Measurements from ENCODE around the gene FRMD5.

- TF ChIP-seq, protein P1, sequence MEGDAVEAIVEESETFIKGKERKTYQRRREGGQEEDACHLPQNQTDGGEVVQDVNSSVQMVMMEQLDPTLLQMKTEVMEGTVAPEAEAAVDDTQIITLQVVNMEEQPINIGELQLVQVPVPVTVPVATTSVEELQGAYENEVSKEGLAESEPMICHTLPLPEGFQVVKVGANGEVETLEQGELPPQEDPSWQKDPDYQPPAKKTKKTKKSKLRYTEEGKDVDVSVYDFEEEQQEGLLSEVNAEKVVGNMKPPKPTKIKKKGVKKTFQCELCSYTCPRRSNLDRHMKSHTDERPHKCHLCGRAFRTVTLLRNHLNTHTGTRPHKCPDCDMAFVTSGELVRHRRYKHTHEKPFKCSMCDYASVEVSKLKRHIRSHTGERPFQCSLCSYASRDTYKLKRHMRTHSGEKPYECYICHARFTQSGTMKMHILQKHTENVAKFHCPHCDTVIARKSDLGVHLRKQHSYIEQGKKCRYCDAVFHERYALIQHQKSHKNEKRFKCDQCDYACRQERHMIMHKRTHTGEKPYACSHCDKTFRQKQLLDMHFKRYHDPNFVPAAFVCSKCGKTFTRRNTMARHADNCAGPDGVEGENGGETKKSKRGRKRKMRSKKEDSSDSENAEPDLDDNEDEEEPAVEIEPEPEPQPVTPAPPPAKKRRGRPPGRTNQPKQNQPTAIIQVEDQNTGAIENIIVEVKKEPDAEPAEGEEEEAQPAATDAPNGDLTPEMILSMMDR (conservative IDR thresholded peaks at IDR 0.05 in 1 of 2, IDR thresholded peaks at IDR 0.05 in 1 of 2; ENCODE audit: low read depth in 1 of 2, low read length in 2 of 2): no peak
- TF ChIP-seq EZH2 (IDR thresholded peaks at IDR 0.05; ENCODE audit: low read length, missing control alignments): no peak
These were observed 185.0 kb downstream of the FRMD5 start for GRCh38 chr15:44010089-44010488.

All from fibroblast of lung (primary cell).